ENCODE results near the gene NPAS4. TPM values are rescaled to one million over a fixed set of nuclear protein-coding genes. Genes with fewer than 3 reads are reported as not detected.
"Not testable (repeated sequence)": the region's sequence is repeated elsewhere in the genome, so short reads cannot be mapped to it uniquely, and the experiment has no call there.

The NPAS4 gene
- total RNA-seq, 1 experiment from 2014 or later: not detected

DNA sequence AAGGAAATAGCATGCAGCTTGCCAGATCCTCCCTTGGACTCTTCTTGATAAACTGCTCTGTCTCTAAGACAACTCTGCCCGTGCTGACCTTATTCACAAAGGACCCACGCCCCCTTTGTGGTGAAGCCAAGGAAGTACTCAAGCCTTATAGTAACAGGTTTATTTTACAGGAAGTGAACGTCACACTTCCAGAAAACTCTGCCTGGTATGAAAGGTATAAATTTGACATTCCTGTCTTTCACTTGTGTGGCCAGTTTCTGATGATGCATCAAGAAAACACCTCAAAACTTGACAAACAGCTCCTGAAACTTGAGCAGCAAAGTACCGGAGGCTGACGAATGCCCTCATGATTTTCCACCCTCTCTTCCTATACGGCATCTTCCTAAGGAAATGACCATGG lies 33.4 kb downstream of the NPAS4 start:
- DNase-seq (ENCODE audit: low read depth): no peak

DNA sequence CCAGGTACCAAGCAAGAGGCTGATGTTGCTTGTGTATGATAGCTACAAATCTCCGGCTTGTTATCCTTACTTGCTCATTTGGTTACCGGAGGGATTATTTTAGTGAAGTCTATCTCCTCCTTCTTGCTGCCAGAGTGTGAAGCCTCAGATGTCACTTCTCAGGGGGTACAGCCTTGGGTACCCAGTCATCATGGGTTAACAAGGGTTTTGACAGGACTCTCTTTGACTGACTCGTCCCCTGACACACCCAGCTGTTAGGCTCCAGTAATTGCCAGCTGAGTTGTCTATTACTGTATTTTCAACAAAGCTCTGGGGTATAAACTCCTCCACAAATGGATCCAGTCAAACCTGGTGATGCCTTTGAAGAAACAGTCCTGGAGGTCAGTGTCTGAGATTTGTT lies 34.0 kb downstream of the NPAS4 start:
- DNase-seq (ENCODE audit: low read depth): no peak

DNA sequence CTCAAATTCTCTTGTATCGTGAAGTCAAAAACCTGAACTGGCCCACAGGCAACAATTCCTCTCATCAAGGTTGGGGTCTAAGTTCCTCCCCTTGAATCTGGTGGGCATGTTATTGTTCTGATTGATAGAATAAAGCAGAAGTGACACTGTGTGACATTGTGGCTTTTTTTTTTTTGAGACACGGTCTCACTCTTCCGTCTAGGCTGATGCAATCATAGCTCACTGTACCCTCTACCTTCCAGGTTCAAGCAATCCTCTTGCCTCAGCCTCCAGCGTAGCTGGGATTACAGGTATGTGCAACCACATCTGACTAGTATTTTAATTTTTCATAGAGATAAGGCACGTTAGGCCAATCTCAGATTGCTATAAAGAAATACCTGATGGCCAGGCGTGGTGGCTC lies 37.0 kb downstream of the NPAS4 start:
- DNase-seq (ENCODE audit: low read depth): no peak

DNA sequence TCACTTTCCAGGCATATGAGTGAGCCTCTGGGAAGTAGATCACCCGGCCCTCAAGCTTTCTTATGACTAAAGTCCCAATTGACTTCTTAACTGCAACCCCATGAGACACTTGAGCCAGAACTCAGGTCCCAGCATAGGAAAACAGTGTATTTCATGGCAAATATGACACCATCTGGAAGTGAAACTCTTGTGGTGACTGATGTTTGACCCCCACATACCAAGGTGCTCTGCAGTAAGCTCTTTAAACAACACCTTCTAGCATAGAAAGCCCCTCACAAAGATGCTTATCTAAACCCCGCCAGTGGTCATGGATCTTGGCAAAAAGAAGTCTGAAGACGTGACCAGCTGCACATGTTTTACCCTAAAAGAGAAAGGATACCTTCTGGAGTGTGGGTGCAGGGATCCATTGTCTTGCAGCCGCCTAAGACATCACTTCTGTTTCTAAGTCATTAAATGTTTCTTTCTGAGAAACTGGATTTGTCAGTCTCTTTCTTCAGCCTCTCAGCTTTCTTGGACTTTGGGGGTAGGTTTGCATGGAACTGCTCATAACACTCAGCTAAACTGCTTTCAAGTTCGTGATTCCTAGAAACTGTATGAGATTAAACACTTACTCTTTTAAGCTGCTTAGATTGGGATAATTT lies 38.4 kb downstream of the NPAS4 start:
- DNase-seq (ENCODE audit: low read depth): peak; percentile 42

GRCh38 chr11:66462010-66462409 lies 41.2 kb downstream of the NPAS4 start:
- DNase-seq (ENCODE audit: low read depth): no peak

GRCh38 chr11:66462911-66463310 lies 42.1 kb downstream of the NPAS4 start:
- no peak for DNase-seq (ENCODE audit: low read depth)

GRCh38 chr11:66464116-66464515 lies 43.3 kb downstream of the NPAS4 start:
- DNase-seq (ENCODE audit: low read depth): not testable (repeated sequence)

GRCh38 chr11:66464916-66465315 lies 44.1 kb downstream of the NPAS4 start:
- DNase-seq (ENCODE audit: low read depth): no peak

- DNase-seq (ENCODE audit: low read depth): no peak
Observed at GRCh38 chr11:66465373-66466224, 44.8 kb downstream of the NPAS4 start.

DNA sequence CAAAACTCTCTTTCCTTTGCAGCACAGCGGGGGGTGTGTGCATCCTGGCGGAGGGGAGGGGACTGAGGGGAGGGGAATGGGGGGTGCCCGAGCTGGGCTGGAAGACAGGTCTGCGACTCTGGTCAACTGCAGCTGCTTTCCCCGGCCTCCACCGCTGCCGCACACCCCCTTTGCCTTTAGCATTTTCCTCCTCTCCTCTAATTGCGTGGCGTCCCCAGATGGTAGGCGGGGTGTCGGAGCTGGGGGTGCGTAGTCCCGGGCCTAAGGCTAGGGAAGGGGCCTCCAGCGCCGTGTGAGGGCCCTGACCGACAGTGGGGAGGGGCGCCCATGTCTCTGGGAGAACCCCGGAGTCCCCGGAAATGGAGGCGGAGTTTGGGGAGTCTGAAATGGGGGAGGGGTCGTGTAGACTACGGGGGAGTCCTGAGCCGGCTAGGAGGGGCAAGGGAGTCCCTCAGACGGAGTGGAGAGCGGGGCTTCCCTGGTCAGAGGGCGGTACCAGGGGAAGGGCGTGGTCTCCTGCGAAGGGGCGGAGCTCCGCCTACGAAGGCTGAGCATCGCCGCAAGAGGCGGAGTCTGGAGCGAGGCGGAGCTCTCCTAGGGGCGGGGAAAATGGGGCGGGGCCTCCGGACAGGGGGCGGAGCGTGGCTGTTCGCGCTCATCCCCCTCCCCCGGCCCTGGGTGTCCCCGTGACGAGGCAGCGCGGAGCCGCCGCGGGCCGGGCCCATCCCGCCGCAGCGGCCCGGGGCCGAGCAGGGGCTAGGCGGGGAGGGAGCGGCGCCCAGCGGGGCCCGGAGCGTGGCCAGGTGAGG lies 45.6 kb downstream of the NPAS4 start, which contains the start of gene PELI3:
TSS of gene PELI3 (plus strand) at position 681 of the 809 bp plus-strand sequence. CDS start 1,224 bp downstream, outside the sequence.
- DNase-seq (ENCODE audit: low read depth): peak; percentile 84

DNA sequence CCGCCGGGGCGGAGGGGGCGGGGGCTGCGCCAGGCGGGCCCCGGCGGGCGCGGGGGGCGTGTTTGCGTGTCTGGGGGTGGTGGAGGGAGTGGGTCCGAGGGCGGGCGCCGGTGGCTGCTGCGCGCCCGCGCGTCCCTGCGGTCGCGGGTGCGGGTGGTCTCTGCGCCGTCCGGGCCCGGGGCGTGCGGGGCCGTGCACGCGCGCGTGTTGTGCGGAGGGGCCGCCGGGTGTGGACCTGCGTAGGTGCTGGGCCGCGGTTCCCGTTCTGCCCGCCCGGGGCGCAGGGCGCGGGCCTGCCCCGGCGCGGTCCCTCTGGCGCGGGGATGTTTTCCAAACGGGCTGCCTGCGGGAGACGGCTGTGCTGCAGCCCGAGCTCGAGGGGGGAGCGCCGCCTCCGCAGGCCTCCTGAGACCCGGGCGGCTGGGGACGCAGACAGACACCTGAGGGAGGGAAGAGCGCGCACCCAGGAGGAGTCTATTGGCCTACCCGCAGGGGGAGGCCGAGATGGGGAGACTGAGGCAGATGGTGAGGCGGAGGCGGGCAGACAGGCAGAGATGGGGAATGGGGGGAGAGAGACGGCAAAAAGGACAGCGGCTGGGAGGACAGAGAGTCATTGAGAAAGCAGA lies 46.3 kb downstream of the NPAS4 start:
- DNase-seq (ENCODE audit: low read depth): peak; percentile 38

DNA sequence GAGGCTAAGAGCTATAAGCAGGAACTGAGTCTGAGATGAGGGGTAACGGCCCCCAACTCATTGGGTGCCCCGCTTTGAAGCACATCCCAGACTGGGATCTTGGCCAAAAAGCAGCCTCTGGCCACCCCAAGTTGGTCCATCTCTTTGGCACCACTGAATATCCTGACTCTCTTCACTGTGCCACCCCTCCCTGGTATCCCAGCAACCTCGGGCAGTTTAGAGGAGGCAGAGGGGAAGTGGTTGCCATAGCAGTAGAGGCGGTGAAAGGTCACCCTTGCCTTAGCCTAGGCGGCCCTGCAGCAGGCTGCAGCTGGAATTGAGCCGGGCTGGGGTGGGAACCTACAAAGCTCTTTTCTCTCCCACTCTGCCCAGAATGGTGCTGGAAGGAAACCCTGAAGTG lies 46.9 kb downstream of the NPAS4 start:
- DNase-seq (ENCODE audit: low read depth): no peak

DNA sequence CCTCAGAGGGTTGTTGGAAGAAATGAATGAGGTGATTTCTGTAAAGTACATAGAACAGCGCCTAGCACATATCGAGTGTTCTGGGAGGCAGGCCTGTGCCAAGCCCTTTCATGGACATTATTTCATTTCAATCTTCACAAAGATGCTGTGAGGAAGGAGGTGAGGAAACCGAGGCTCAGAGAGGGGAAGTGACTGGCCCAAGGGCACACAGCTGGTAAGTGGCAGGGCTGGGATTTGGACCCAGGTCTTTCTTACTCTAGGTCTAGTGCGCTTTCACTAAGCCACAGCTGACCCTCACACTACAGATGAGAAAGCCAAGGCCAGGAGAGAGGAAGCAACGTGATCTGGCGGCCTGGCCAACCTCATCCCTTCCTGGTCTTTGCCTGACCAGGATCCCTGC lies 47.9 kb downstream of the NPAS4 start:
- DNase-seq (ENCODE audit: low read depth): no peak

DNA sequence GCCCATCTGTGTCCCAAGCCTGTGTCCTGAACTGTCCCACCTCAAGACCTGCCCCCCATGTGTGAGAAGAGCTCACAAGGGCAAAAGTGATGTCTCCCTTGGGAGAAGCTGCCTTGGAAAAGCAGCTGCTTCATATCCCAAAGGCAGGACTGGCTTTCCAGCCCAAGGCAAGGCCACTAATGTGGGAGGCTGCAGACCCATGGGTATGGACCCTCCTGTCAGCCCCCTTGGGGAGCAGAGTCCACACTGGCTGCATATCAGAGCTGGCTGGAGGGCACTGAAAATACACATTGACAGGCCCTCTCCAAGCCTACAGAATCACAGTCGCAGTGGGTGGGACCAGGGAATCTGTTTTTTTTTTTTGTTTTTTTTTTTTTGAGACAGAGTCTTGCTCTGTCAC lies 48.6 kb downstream of the NPAS4 start:
- no peak for DNase-seq (ENCODE audit: low read depth)

DNA sequence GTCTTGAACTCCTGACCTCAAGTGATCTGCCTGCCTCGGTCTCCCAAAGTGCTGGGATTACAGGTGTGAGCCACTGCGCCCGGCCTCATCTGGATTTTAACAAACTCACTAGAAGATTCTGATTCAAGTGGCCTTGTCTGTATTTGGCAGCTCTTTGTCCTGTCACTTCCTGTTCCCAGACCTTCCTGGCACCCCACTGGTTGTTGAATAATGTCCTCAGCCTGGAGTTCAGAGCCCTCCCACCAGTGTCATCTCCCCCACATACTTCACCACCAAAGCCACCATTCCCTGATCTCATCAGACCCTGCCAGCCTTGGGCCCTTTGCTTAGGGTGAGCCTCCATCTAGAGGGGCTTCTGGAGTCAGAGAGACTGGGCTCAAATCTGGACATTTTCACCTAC lies 49.2 kb downstream of the NPAS4 start:
- DNase-seq (ENCODE audit: low read depth): no peak

DNA sequence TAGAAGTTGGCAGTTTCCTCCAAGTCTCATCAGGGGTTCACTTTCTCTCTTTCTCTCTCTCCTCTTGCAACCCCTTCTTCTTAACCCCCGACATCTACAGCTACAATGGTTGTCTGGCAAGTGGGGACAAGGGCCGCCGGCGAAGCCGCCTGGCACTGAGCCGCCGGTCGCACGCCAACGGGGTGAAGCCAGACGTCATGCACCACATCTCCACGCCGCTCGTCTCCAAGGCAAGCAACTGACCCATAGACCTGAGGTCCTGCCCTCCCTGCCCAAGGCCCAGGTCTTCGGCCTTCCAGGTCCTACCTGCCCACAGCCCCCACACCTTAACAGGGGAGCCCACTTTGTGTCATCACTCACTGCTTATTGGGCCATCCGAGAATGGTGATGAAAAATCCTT lies 50.3 kb downstream of the NPAS4 start:
- DNase-seq (ENCODE audit: low read depth): no peak

GRCh38 chr11:66472054-66472453 lies 51.2 kb downstream of the NPAS4 start:
- DNase-seq (ENCODE audit: low read depth): no peak

DNA sequence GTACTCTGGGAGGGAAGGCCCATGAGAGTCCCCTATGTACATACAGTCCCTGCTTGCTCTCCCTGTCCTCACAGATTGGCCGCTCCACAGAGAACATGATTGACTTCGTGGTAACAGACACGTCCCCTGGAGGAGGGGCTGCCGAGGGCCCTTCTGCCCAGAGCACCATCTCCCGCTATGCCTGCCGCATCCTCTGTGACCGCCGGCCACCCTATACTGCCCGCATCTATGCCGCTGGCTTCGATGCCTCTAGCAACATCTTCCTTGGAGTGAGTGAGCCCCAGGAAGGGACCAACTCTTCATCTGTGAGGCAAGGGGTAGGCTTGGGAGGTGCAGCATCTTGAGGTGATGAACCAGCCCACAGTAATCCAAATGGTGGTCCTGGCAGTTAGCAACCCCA lies 52.3 kb downstream of the NPAS4 start:
- DNase-seq (ENCODE audit: low read depth): no peak

DNA sequence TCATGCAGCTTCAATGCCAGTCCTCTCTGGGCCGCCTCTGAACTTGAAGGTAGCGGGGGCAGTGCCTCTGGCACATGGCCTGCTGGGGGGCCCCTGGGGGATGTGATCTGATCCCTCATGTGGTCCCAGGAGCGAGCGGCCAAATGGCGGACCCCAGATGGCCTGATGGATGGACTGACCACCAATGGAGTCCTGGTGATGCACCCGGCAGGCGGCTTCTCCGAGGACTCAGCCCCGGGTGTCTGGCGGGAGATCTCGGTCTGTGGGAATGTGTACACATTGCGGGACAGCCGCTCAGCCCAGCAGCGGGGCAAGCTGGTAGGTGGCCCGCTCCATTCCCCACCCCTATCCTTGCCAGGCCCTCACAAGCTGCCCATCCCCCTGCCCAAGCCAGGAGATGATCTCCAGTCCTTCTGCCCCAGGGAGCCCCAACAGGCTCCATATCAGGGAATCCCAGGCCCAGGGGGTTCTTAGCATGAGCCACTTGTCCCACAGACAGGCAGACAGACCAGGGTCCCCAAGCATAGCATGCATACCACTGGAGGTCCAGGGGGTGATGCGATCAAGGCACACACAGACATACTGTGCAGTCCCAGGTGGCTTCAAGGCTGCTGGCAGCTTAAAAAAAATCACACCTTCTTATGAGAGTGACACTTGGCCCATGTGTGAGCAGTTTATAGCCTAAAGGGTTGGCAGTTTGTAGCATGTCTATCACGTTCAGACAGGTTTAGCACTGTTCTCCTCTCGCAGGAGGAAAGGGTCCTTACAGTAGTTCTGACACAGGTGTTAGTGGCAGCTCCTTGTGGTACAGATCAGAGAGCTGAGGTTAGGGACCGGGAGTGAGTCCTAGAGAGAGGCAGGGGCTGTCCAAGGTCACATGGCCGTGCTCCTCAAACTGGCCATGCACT lies 53.0 kb downstream of the NPAS4 start:
- no peak for DNase-seq (ENCODE audit: low read depth)

- DNase-seq (ENCODE audit: low read depth): no peak
Observed at GRCh38 chr11:66475349-66476172, 54.7 kb downstream of the NPAS4 start.

Measured in RPMI7951 (cell line).